SHP77 treated with DMSO at 0.1 percent for 48 hours (cell line): Measurements from ENCODE around the gene FGD3.
"Not testable (repeated sequence)": the region's sequence is repeated elsewhere in the genome, so short reads cannot be mapped to it uniquely, and the experiment has no call there.

Experiments used
- DNase-seq: peaks from one replicate; lab custom pipeline; 2025; lab: John Stamatoyannopoulos, UW

Gene FGD3

DNA sequence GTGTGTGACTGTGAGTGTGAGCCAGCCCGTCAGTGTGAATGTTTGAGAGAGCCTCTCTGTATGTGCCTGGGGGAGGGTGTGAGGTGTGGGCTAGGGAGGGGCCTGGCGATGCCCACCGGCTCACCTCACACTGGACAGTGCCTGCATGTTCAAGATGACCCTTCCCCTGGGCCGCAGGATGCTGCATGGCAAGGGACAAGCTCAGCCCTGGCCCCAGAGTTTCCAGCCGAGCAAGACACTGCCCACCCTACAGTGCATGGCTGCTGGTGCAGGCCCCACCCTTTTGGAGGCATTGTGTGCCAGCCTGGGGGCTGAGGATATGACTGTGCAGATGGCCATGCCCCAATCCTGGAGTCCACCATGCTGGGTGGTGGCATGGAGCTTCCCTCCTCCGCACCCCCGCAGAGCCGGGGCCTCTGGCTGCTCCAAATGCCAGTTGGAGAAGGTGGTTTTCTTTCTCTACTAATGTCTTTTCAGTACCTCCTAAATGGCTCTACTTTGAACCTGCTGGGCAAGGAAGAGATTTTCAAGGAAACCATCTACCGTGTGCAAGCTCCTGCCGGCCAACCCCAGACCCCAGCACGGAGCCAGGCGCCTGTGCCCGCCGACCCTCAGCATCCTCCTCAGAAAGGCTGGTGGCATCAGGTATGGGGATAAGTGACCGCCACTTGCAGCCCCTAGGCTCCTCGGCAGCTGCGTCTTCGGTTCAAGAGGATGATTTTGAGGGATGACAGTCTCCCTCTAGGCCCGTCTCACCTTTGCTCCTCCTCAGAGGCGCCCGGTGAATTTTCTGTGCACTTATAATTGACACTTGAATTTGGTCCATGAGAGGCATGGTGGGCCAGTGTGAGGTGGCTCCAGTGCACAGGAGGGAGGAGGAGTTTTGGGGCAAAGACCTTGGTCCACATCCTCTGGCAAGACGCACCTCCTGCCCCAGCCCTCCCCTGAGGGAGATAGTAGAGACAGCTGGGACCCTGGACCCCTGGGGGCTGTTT is 27.7 kb downstream of the FGD3 start:
- no peak for DNase-seq

DNA sequence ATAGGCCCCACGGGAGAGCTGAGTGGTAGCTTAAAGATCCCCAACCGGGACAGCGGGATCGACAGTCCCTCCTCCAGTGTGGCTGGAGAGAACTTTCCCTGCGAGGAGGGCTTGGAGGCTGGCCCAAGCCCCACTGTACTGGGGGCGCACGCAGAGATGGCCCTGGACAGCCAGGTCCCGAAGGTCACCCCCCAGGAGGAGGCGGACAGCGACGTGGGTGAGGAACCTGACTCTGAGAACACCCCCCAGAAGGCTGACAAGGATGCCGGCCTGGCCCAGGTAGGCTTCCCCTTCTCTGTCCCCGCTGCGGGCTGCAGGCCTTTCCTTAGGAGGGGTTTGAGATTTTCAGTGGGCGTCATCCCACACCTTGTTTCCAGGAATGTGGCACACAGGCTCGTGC is 29.1 kb downstream of the FGD3 start:
- no peak for DNase-seq

DNA sequence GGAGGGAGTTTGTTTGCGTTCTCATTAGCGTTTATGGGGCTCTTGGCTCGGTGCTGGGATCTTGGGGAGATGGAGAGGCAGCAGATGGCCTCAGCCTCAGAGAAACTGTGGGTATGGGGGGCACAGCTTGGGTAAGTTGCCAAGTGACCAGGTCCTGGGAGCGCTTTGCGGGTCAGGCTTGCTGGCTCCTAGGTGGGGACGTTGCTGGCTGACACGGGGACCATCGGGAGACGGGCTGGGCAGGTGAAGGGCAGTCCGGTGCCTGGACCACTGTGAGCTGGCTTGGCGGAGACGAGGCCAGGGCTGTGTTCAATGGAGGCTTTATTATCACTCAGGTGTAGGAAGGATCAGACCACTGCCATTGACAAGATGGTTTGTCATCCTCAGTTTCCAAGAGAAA is 30.0 kb downstream of the FGD3 start:
- DNase-seq = no peak

DNA sequence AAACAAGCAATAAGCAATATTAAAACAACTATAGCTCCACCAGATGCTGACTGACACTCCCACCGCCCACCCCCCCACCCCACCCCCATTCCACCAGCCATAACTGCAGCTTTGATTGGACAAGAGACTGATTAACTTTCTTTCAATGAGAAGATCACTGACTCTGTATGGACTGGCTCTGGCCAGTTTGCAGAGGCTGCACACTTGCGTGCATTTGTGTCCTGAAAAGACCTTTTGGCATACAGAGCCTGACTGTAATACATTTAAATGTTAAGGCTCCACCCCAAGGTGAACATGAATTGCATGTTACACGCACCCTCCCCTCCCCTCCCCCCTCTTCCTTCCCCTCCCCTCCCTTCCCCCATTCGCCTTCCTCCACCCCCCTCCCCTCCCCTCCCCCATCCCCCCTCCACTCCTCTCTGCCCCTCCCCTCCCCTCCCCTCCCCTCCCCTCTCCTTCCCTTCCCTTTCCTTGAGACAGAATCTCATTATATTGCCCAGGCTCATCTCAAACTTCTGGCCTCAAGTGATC is 31.1 kb downstream of the FGD3 start:
- DNase-seq = no peak

DNA sequence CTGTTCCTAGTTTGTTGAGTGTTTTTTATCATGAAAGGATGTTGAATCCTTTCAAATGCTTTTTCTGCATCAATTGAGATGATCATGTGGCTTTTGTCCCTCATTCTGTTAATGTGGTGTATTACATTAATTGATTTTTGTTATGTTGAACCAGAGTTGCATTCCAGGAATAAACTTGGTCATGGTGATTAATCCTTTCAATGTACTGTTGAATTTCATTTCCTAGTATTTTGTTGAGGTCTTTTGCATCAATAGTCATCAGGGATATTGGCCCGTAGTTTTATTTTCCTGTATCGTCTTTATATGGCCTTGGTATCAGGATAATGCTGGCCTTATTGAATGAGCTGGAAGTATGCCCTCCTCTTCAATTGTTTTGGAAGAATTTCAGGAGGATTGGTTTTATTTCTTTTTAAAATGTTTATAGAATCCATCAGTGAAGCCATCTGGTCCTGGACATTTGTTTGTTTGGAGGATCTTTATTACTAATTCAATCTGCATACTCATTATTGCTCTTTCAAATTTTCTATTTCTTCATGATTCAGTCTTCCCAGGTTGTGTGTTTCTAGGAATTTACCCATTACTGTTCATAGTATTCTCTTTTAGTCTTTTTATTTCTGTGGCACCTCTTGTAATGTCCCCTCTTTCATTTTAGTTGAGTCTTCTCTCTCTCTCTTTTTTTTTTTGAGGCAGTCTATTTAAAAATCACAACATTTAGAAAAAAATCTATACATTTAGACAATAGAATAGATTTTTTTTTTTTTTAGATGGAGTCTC is 32.1 kb downstream of the FGD3 start:
- no peak for DNase-seq

DNA sequence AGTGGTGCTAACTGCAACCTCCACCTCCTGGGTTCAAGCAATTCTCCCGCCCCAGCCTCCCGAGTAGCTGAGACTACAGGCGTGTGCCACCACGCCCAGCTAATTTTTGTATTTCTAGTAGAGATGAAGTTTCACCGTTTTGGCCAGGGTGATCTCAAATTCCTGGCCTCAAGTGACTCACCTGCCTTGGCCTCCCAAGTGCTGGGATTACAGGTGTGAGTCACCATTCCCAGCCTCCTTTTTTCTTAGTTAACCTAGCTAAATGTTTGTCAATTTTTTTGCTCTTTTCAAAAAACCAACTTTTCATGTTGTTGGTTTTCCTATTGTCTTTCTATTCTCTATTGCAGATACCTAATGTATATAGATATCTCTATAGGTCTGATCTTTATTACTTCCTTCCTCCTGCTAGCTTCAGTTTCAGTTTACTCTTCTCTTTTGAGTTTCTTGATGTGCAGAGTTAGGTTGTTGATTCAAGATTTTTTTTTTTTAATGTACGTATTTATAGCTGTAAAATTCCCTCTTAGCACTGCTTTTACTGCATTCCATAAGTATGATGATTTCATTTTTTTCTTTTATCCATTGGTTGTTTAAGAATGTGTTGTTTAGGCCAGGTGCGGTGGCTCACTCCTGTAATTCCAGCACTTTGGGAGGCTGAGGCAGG is 32.9 kb downstream of the FGD3 start:
- DNase-seq = no peak

DNA sequence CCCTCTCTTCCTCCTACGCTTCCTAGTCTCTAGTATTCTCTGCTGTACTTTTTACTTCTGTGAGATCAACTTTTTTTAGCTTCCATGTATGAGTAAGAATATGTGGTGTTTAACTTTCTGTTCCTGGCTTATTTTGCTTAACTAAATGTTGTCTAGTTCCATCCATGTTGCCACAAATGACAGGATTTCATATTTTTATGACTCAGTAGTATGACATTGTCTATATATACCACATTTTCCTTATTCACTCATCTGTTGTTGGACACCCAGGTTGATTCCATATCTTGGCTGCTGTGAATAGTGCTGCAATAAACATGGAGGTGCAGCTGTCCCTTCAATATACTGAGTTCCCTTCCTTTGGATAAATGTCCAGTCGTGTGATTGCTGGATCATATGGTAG is 34.8 kb downstream of the FGD3 start:
- DNase-seq = no peak

DNA sequence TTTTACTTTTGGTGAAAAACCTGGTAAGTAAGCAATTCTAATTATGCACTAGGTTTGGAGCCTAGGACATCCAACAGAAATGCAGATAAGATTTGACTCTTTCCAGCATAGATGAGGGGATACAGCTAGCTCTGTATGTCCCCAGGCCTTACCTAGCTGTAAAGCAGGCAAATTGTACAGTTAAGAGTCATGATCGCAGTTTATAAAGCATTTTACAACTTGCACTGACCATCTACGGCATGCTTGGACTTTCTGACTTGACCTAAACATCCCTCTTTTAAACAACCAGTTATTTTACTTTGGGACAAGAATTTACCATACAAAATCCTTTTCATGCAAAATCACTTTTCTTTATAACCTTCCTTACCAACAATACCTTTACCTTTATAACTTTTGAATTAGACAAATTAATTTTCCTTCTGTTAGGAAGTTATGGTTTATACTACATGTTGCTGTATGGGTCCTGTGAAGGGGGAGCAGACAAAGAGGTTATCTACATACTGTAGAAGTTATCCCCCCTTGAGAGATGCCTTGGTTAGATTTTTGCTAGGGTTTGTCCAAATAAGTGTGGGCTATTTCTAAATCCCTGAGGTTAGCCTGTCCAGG is 36.8 kb downstream of the FGD3 start:
- DNase-seq = no peak

DNA sequence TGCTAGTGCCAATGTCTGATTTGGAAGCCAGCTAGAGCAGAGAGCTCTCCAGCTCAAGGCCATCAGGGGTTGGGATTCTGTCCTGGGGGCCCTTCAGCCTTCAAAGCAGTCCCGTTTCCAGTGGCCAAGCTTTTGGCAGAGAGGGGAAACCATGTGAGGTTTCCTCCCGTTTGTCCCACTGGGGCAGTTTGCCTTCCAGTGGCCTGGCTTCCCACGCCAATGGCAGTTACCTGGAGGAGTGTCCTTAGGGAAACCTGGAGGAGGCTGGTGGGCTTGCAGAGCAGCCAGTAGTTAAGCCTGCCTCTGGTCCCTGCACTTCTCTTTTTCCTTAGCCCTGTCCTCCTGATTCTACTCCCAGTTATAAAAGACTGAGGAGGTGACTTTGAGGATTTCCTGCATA is 37.7 kb downstream of the FGD3 start:
- DNase-seq = no peak

DNA sequence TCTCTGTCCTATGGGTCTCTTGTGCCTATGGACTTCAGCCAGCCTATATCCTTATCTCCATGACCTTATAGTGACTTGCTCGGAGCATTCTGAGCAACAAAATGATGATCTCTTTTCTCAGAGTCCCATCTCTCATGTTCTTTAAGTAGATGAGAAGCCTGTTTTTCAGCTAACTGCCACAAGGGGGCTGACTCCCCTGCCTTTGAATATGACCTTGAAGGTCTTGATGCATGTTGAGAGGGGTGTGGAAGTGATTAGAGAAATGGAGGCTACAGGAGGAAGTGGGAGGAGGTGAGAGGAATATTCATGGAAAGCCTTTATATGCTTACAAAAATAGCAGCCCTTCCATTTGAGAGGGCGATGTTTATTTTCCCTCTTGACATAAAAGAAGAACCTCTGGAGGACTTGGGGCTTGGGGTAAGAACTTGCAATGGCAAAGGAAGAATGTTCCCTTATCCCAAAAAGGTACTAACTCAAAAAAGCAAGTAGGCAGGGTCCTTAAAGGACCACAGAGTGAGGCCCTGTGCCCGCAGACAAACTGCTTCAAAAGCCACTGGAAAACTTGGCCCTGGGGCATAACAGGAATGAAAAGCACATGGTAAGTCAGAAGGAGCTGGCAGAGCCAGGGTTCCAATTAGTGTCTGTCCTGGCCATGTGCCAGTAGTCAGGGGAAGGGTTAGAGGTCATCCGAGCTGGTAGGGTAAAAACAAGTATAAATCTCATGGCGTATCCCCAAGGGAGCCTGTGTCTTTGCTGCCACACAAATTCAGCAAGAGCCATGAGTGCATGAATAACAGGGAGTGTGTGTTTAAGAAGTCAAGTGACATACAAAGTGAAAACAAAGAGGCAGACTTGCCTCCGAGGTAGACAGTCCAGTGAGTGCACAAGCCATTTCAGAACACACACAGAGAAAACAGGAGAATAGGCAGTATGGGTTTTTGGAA is 39.1 kb downstream of the FGD3 start:
- no peak for DNase-seq

DNA sequence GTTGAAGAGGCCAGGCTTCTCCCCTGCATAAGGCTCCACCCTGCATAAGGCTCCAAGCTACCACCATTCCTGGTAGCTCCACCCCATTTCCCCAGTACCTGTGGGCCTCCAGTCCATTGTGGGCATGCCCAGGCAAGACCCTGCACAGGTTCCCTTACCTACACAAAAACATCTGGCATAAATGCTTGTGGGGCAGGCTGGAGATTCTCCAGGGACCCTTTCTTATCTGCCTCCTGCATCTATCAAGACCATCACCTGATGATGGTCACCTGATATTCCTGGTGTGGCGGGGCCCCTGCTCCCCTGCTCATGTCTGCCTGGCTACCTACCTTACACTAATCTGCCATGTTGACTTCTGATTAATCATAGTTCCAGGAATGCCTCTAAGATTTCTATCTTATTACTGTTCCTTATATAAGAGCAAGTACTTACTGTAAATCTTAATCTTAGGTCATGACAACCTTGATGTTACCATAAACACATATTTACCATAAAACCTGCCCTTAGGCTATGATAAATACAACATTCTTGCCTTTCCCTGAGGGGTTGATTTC is 41.0 kb downstream of the FGD3 start:
- no peak for DNase-seq

DNA sequence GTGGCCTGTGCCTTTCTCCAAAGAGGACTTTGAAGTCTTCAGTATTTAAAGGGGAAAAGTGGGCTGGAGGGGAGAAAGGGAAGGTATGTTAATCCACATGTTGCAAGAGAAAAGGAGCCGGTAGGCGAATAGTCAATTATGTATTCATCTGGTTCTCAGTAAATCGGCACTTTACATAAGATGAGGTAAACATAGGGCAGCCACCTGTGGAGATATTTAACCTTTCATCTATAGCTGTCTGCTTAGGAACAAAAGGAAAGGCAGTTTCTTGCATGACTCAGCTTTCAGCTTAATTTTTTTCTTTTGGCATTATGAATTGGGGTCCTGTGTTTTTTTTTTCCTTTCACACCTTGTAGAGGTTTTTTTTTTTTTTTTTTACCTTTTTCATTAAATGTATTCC is 42.2 kb downstream of the FGD3 start:
- DNase-seq = no peak

DNA sequence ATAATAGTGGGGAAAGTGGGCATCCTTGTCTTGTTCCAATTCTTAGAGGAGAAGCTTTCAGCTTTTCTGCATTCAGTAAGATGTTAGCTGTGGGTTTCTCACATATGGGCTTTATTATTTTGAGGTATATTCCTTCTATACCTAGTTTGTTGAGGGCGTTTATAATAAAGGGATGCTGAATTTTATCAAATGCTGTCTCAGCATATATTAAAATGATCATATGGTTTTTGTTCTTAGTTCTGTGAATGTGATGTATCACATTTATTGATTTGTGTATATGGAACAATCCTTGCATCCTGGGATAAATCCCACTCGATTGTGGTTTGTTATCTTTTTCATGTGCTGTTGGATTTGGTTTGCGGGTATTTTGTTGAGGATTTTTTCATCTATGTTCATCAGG is 43.1 kb downstream of the FGD3 start:
- no peak for DNase-seq

DNA sequence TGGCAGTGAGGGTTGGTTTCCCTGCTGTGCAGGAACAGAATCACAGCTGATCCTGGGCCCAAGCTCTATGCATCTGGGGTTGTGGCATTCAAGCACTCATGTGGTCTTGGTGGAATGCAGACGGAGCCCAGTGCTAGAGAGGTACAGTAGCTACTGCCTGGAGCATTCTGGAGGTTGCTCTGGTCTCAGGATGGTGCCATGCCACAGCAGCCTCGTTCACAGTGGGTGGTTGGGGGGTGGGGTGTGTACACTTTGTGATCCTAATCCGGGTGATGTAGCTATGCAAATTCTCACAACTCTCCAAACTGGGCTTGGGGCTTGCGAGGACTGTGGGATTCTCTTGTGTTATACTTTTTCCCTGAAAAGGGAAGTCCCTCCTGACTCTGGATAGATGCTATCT is 45.2 kb downstream of the FGD3 start:
- no peak for DNase-seq

DNA sequence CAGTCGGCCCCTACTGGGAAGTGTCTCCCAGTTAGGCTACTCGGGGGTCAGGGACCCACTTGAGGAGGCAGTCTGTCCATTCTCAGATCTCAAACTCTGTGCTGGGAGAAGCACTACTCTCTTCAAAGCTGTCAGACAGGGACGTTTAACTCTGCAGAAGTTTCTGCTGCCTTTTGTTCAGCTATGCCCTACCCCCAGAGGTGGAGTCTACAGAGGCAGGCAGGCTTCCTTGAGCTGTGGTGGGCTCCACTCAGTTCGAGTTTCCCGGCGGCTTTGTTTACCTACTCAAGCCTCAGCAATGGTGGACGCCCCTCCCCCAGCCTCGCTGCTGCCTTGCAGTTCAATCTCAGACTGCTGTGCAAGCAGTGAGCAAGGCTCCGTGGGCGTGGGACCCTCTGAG is 51.5 kb downstream of the FGD3 start:
- not testable (repeated sequence) for DNase-seq

DNA sequence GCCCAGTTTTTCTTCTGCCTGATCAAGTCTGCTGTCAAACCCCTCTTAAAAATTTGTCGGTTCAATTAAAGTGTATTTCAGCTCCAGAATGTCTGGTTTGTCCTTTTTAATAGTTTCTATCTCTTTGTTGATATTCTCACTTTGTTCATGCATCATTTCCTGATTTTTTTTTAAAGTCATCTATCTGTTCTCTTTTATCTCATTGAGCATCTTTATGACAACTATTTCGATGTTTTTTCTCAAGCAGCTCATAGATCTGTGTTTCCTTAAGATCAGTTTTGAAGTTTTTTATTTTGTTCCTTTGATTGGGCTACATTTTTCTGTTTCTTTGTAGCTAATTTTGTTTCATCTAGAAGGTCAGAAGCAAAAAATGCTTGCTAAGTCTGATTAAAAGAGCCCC is 53.7 kb downstream of the FGD3 start:
- DNase-seq = no peak

DNA sequence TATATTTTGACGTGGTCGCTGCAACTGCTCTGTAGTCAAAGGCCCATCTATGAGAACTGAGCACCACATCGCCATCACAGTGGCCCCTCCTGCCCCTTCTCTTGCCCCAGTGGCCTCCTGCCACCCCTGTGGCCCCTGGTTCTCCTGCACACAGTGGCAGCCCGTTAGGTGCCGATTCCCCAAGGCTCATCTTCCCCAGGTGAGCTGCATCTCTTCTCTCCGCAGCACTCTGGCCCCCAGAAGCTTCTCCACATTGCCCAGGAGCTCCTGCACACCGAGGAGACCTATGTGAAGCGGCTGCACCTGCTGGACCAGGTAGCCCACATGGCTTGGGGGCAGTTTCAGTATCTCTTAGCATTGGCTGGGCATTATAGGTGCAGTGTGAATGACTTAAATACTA is 55.4 kb downstream of the FGD3 start:
- DNase-seq = no peak

DNA sequence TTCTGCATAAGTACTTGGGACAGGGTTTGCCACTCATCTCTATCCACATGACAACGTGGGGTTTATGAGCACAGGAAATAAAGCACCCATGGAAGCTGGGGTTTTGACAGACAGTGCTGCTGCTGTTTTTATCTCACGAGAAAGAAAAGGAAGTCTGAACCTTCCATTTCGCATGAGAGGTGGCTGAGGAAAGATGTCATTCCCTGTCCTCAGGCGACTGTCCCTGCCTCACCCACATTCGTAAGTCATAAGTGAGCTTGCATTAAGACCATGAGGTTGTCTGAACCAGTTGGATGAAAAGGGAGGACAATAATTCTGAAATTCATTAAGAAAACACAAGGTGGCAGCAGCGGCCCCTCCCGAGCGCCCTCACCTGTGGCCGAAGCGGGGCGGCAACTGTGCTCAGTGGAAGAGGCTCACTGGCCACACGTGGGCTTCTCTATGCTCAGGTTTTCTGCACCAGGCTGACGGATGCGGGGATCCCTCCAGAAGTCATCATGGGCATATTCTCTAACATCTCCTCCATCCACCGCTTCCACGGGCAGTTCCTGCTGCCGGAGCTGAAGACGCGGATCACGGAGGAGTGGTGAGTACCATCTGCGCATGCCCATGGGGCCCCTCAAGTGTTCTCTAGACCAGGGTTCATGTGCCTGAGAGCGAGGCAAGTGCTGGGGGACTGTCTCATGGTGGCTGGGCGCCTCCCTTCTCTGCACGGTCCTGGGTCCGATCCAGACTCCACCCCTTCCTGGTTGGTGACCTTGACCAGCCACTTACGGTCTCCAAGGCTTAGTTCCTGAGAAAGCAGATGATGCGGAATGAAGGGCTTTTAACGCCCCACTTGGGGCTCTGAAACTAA is 56.5 kb downstream of the FGD3 start:
- DNase-seq = peak; percentile 88

DNA sequence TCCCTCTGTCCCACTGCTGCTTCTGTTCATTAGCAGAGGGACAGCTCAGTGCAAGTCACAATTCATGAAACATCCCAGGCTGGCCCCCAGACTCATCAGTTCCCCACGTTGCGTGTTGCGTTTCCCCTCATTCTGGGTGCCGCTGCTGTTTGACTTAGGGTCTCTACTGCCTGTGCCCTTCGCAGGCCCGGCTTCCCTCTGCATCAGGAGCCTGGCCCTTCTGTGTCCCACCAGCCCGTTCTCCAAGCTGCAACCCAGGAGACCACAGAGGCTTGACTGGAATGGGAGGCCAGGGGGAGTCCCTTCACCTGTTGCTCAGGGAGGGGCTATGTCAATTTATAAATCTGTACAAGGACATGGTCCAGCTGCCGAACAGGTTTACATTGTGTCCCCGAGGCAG is 57.2 kb downstream of the FGD3 start:
- DNase-seq = no peak

DNA sequence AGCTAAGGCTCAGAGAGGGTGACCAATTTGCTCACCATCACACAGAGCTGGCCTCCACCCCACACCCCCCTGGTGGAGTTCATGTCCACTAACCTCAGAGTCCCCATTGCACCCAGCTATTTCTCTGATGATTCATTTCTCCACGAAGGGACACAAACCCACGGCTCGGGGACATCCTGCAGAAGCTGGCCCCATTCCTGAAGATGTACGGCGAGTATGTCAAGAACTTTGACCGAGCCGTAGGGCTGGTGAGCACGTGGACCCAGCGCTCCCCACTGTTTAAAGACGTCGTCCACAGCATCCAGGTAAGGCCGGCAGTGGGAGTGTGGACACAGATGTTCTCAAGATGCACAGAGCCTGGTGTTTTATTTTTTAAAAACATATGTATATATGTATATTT is 58.6 kb downstream of the FGD3 start:
- DNase-seq = no peak
